Superior temporal gyrus (tissue), 1 donor: ENCODE results near the gene CEP152.
"Not testable (repeated sequence)": the region's sequence is repeated elsewhere in the genome, so short reads cannot be mapped to it uniquely, and the experiment has no call there.

Experiments used
- DNase-seq: peaks from one replicate; pipeline ENCODE4 v3.0.0-alpha.2; 2016; ENCODE audit errors: extremely low spot score

The CEP152 gene

GRCh38 chr15:48810414-48811324, at the start of gene CEP152:
TSS of gene CEP152 (minus strand) at chr15:48811069. CDS start at chr15:48805649, 5,420 bp downstream.
- DNase-seq = peak; percentile 95

GRCh38 chr15:48859426-48859825, 48.6 kb upstream of the CEP152 start:
- no peak for DNase-seq

- DNase-seq = no peak
Observed at GRCh38 chr15:48858401-48858800, 47.5 kb upstream of the CEP152 start.

GRCh38 chr15:48856942-48857341, 46.1 kb upstream of the CEP152 start:
- DNase-seq = no peak

- DNase-seq = peak; percentile 70
Observed at GRCh38 chr15:48855501-48856440, 44.9 kb upstream of the CEP152 start.

GRCh38 chr15:48854434-48854833, 43.6 kb upstream of the CEP152 start:
- not testable (repeated sequence) for DNase-seq

- DNase-seq = no peak
Observed at GRCh38 chr15:48851956-48852355, 41.1 kb upstream of the CEP152 start.

GRCh38 chr15:48850648-48851047, 39.8 kb upstream of the CEP152 start:
- no peak for DNase-seq

- no peak for DNase-seq
Observed at GRCh38 chr15:48845123-48845522, 34.3 kb upstream of the CEP152 start.

GRCh38 chr15:48842501-48842900, 31.6 kb upstream of the CEP152 start:
- no peak for DNase-seq

GRCh38 chr15:48834756-48835155, 23.9 kb upstream of the CEP152 start:
- DNase-seq = no peak

- DNase-seq = no peak
Observed at GRCh38 chr15:48833526-48834239, 22.8 kb upstream of the CEP152 start.

- no peak for DNase-seq
Observed at GRCh38 chr15:48832648-48833047, 21.8 kb upstream of the CEP152 start.

GRCh38 chr15:48828906-48829305, 18.0 kb upstream of the CEP152 start:
- no peak for DNase-seq

GRCh38 chr15:48828471-48828870, 17.6 kb upstream of the CEP152 start:
- DNase-seq = no peak

- DNase-seq = peak; percentile 56
Observed at GRCh38 chr15:48825075-48825474, 14.2 kb upstream of the CEP152 start.

GRCh38 chr15:48823706-48824105, 12.8 kb upstream of the CEP152 start:
- DNase-seq = no peak

- no peak for DNase-seq
Observed at GRCh38 chr15:48823237-48823636, 12.4 kb upstream of the CEP152 start.

- DNase-seq = no peak
Observed at GRCh38 chr15:48814286-48814685, 3.4 kb upstream of the CEP152 start.

GRCh38 chr15:48811325-48811958, 573 bp upstream of the CEP152 start:
- no peak for DNase-seq

GRCh38 chr15:48806151-48806550, 4.7 kb downstream of the CEP152 start:
- DNase-seq = no peak
